Measurements from ENCODE around the gene DPP10.

DPP10 gene

GRCh38 chr2:115529627-115530026 lies 1087.2 kb downstream of the DPP10 start:
- H3K14ac ChIP-seq (ENCODE audit: low read length), result no peak overlapping the region
- no peak overlapping the region for H3K4ac ChIP-seq (ENCODE audit: low read length)
- no peak overlapping the region for H2AFZ ChIP-seq (ENCODE audit: low read length)
- H3K79me1 ChIP-seq (ENCODE audit: low read depth, low read length), result no peaks in the 10 kb centered on the region
- no peaks in the 10 kb centered on the region for H3K27me3 ChIP-seq (ENCODE audit: control insufficient read depth in 3 of 3, insufficient read depth in 3 of 3, low read depth in 1 of 3, low read length in 3 of 3)
- H3K18ac ChIP-seq (ENCODE audit: low read length), result no peak overlapping the region
- no peak overlapping the region for H3K9ac ChIP-seq (ENCODE audit: low read depth, low read length, poor library complexity)
- no peak overlapping the region for H4K91ac ChIP-seq (ENCODE audit: low read depth, low read length, poor library complexity)
- no peak overlapping the region for H3K4me3 ChIP-seq (ENCODE audit: low read length in 2 of 2)
- H2AK5ac ChIP-seq (ENCODE audit: low read depth, low read length), result no peak overlapping the region
- H4K8ac ChIP-seq (ENCODE audit: low read depth, low read length), result no peak overlapping the region
- no peak overlapping the region for H3K4me2 ChIP-seq (ENCODE audit: insufficient read depth, low read length, poor library complexity, severe bottlenecking)
- H2BK15ac ChIP-seq (ENCODE audit: low read length), result no peak overlapping the region
- no peaks in the 10 kb centered on the region for H3K36me3 ChIP-seq (replicated peaks in 1 of 2; ENCODE audit: control insufficient read depth in 2 of 2, insufficient read depth in 2 of 2, low read length in 2 of 2)
- no peak overlapping the region for H2BK120ac ChIP-seq (ENCODE audit: low read depth, low read length)
- H2BK5ac ChIP-seq (ENCODE audit: low read length), result no peak overlapping the region
- no peak overlapping the region for H3K27ac ChIP-seq (replicated peaks; ENCODE audit: low read length)
- no peak overlapping the region for H3K23ac ChIP-seq (ENCODE audit: low read depth, low read length, poor library complexity)
- H2BK12ac ChIP-seq (ENCODE audit: low read length), result no peak overlapping the region
- no peaks in the 10 kb centered on the region for H3K4me1 ChIP-seq (ENCODE audit: control insufficient read depth in 2 of 2, insufficient read depth in 1 of 2, low read depth in 1 of 2, low read length in 2 of 2)
- H3K9me3 ChIP-seq (replicated peaks in 1 of 2; ENCODE audit: control insufficient read depth in 2 of 2, insufficient read depth in 1 of 2, low read depth in 1 of 2, low read length in 2 of 2), result no peaks in the 10 kb centered on the region
- DNase-seq (ENCODE audit: low spot score), result no peak

GRCh38 chr2:115533081-115533480 lies 1090.6 kb downstream of the DPP10 start:
- H3K23ac ChIP-seq (ENCODE audit: low read depth, low read length, poor library complexity), result no peak overlapping the region
- H4K8ac ChIP-seq (ENCODE audit: low read depth, low read length), result no peak overlapping the region
- no peaks in the 10 kb centered on the region for H3K36me3 ChIP-seq (replicated peaks in 1 of 2; ENCODE audit: control insufficient read depth in 2 of 2, insufficient read depth in 2 of 2, low read length in 2 of 2)
- H3K4ac ChIP-seq (ENCODE audit: low read length), result no peak overlapping the region
- H4K91ac ChIP-seq (ENCODE audit: low read depth, low read length, poor library complexity), result no peak overlapping the region
- no peak overlapping the region for H3K4me2 ChIP-seq (ENCODE audit: insufficient read depth, low read length, poor library complexity, severe bottlenecking)
- no peaks in the 10 kb centered on the region for H3K4me1 ChIP-seq (ENCODE audit: control insufficient read depth in 2 of 2, insufficient read depth in 1 of 2, low read depth in 1 of 2, low read length in 2 of 2)
- H2BK120ac ChIP-seq (ENCODE audit: low read depth, low read length), result no peak overlapping the region
- no peak overlapping the region for H3K9ac ChIP-seq (ENCODE audit: low read depth, low read length, poor library complexity)
- H3K18ac ChIP-seq (ENCODE audit: low read length), result no peak overlapping the region
- no peaks in the 10 kb centered on the region for H3K9me3 ChIP-seq (replicated peaks in 1 of 2; ENCODE audit: control insufficient read depth in 2 of 2, insufficient read depth in 1 of 2, low read depth in 1 of 2, low read length in 2 of 2)
- H3K14ac ChIP-seq (ENCODE audit: low read length), result no peak overlapping the region
- no peaks in the 10 kb centered on the region for H3K79me1 ChIP-seq (ENCODE audit: low read depth, low read length)
- H3K4me3 ChIP-seq (ENCODE audit: low read length in 2 of 2), result no peak overlapping the region
- no peaks in the 10 kb centered on the region for H3K27me3 ChIP-seq (ENCODE audit: control insufficient read depth in 3 of 3, insufficient read depth in 3 of 3, low read depth in 1 of 3, low read length in 3 of 3)
- no CpG with 5 or more reads among the region's 4 CpGs for WGBS, 2 donors (ENCODE audit: extremely low coverage in 2 of 2, insufficient read length in 2 of 2, insufficient replicate concordance in 1 of 2)
- no peak overlapping the region for H2BK5ac ChIP-seq (ENCODE audit: low read length)
- no peak overlapping the region for H3K27ac ChIP-seq (replicated peaks; ENCODE audit: low read length)
- DNase-seq (ENCODE audit: low spot score), result no peak
- no peak overlapping the region for H2BK15ac ChIP-seq (ENCODE audit: low read length)
- peak overlapping the region; percentile 29 for H2AFZ ChIP-seq (ENCODE audit: low read length)
- H2AK5ac ChIP-seq (ENCODE audit: low read depth, low read length), result no peak overlapping the region
- no peak overlapping the region for H2BK12ac ChIP-seq (ENCODE audit: low read length)

GRCh38 chr2:115541814-115542213 lies 1099.4 kb downstream of the DPP10 start:
- no peak for DNase-seq (ENCODE audit: low spot score)
- Histone ChIP-seq H2AFZ (ENCODE audit: low read length) (no peak overlapping the region), H3K9ac (ENCODE audit: low read depth, low read length, poor library complexity) (no peak overlapping the region)

GRCh38 chr2:115542331-115542730 lies 1099.9 kb downstream of the DPP10 start:
- Histone ChIP-seq H3K27ac (replicated peaks; ENCODE audit: low read length) (no peak overlapping the region), H2BK12ac (ENCODE audit: low read length) (no peak overlapping the region), H2AK5ac (ENCODE audit: low read depth, low read length) (no peak overlapping the region), H3K4ac (ENCODE audit: low read length) (no peak overlapping the region), H3K18ac (ENCODE audit: low read length) (no peak overlapping the region), H2BK120ac (ENCODE audit: low read depth, low read length) (no peak overlapping the region), H3K4me3 (ENCODE audit: low read length in 2 of 2) (no peak overlapping the region), H4K8ac (ENCODE audit: low read depth, low read length) (no peak overlapping the region), H2AFZ (ENCODE audit: low read length) (no peak overlapping the region), H2BK5ac (ENCODE audit: low read length) (no peak overlapping the region), H3K27me3 (ENCODE audit: control insufficient read depth in 3 of 3, insufficient read depth in 3 of 3, low read depth in 1 of 3, low read length in 3 of 3) (no peaks in the 10 kb centered on the region), H3K9me3 (replicated peaks in 1 of 2; ENCODE audit: control insufficient read depth in 2 of 2, insufficient read depth in 1 of 2, low read depth in 1 of 2, low read length in 2 of 2) (no peaks in the 10 kb centered on the region), H3K9ac (ENCODE audit: low read depth, low read length, poor library complexity) (no peak overlapping the region), H3K14ac (ENCODE audit: low read length) (no peak overlapping the region), H2BK15ac (ENCODE audit: low read length) (no peak overlapping the region), H4K91ac (ENCODE audit: low read depth, low read length, poor library complexity) (no peak overlapping the region), H3K4me1 (ENCODE audit: control insufficient read depth in 2 of 2, insufficient read depth in 1 of 2, low read depth in 1 of 2, low read length in 2 of 2) (peaks cover 0 to 7% of the 10 kb centered on the region in 2 donors), H3K36me3 (replicated peaks in 1 of 2; ENCODE audit: control insufficient read depth in 2 of 2, insufficient read depth in 2 of 2, low read length in 2 of 2) (no peaks in the 10 kb centered on the region), H3K23ac (ENCODE audit: low read depth, low read length, poor library complexity) (no peak overlapping the region), H3K4me2 (ENCODE audit: insufficient read depth, low read length, poor library complexity, severe bottlenecking) (no peak overlapping the region), H3K79me1 (ENCODE audit: low read depth, low read length) (no peaks in the 10 kb centered on the region)
- DNase-seq (ENCODE audit: low spot score), result no peak
- no CpG with 5 or more reads among the region's 1 CpG for WGBS, 2 donors (ENCODE audit: extremely low coverage in 2 of 2, insufficient read length in 2 of 2, insufficient replicate concordance in 1 of 2)

More at GRCh38 chr2:115541814-115542213, 1099.4 kb downstream of the DPP10 start:
- Histone ChIP-seq H3K4ac (ENCODE audit: low read length) (no peak overlapping the region), H3K4me2 (ENCODE audit: insufficient read depth, low read length, poor library complexity, severe bottlenecking) (no peak overlapping the region), H2BK15ac (ENCODE audit: low read length) (no peak overlapping the region), H4K91ac (ENCODE audit: low read depth, low read length, poor library complexity) (no peak overlapping the region), H3K27me3 (ENCODE audit: control insufficient read depth in 3 of 3, insufficient read depth in 3 of 3, low read depth in 1 of 3, low read length in 3 of 3) (no peaks in the 10 kb centered on the region), H2AK5ac (ENCODE audit: low read depth, low read length) (no peak overlapping the region), H3K4me1 (ENCODE audit: control insufficient read depth in 2 of 2, insufficient read depth in 1 of 2, low read depth in 1 of 2, low read length in 2 of 2) (peaks cover 0 to 7% of the 10 kb centered on the region in 2 donors), H3K27ac (replicated peaks; ENCODE audit: low read length) (no peak overlapping the region), H2BK120ac (ENCODE audit: low read depth, low read length) (no peak overlapping the region), H3K4me3 (ENCODE audit: low read length in 2 of 2) (no peak overlapping the region), H3K36me3 (replicated peaks in 1 of 2; ENCODE audit: control insufficient read depth in 2 of 2, insufficient read depth in 2 of 2, low read length in 2 of 2) (no peaks in the 10 kb centered on the region), H3K9me3 (replicated peaks in 1 of 2; ENCODE audit: control insufficient read depth in 2 of 2, insufficient read depth in 1 of 2, low read depth in 1 of 2, low read length in 2 of 2) (no peaks in the 10 kb centered on the region), H3K79me1 (ENCODE audit: low read depth, low read length) (no peaks in the 10 kb centered on the region), H4K8ac (ENCODE audit: low read depth, low read length) (no peak overlapping the region), H2BK5ac (ENCODE audit: low read length) (no peak overlapping the region), H3K18ac (ENCODE audit: low read length) (no peak overlapping the region), H2BK12ac (ENCODE audit: low read length) (no peak overlapping the region), H3K23ac (ENCODE audit: low read depth, low read length, poor library complexity) (no peak overlapping the region), H3K14ac (ENCODE audit: low read length) (no peak overlapping the region)
- WGBS, 2 donors (ENCODE audit: extremely low coverage in 2 of 2, insufficient read length in 2 of 2, insufficient replicate concordance in 1 of 2), result no CpG with 5 or more reads among the region's 4 CpGs
